Measurements from ENCODE around the gene FAM124A. TPM values are rescaled to one million over a fixed set of nuclear protein-coding genes. Genes with fewer than 3 reads are reported as not detected.

The FAM124A gene
- total RNA-seq, 2 donors from 2014 or later: 0.29 TPM; not detected in 1

GRCh38 chr13:51201886-51202285 is 20.3 kb upstream of the FAM124A start:
- no peak overlapping the region for H3K4me3 Mint-ChIP-seq
- DNase-seq: no peak
- no peaks in the 10 kb centered on the region for H3K9me3 ChIP-seq (ENCODE audit: control insufficient read depth, low read length, poor library complexity, severe bottlenecking)
- no peak overlapping the region for H3K27ac Mint-ChIP-seq
- ATAC-seq: no peak
- peaks cover 27% of the 10 kb centered on the region for H3K27me3 Mint-ChIP-seq
- H3K36me3 Mint-ChIP-seq (ENCODE audit: low read depth): no peaks in the 10 kb centered on the region
- peaks cover 2% of the 10 kb centered on the region for H3K4me1 Mint-ChIP-seq

- Mint-ChIP-seq H3K36me3 (ENCODE audit: low read depth) (no peaks in the 10 kb centered on the region), H3K27me3 (peaks cover 29% of the 10 kb centered on the region), H3K4me1 (peaks cover 2% of the 10 kb centered on the region), H3K27ac (no peak overlapping the region), H3K4me3 (no peak overlapping the region)
- ATAC-seq: no peak
- H3K9me3 ChIP-seq (ENCODE audit: control insufficient read depth, low read length, poor library complexity, severe bottlenecking): no peaks in the 10 kb centered on the region
- DNase-seq: no peak
Observed at GRCh38 chr13:51202477-51203046, 19.6 kb upstream of the FAM124A start.

- no peak overlapping the region for H3K27ac Mint-ChIP-seq
- no peak for DNase-seq
- H3K36me3 Mint-ChIP-seq (ENCODE audit: low read depth): no peaks in the 10 kb centered on the region
- H3K27me3 Mint-ChIP-seq: peaks cover 67% of the 10 kb centered on the region
- ATAC-seq: no peak
- H3K9me3 ChIP-seq (ENCODE audit: control insufficient read depth, low read length, poor library complexity, severe bottlenecking): peaks cover 4% of the 10 kb centered on the region
- no peak overlapping the region for H3K4me3 Mint-ChIP-seq
- H3K4me1 Mint-ChIP-seq: peaks cover 2% of the 10 kb centered on the region
Observed at GRCh38 chr13:51206584-51206983, 15.6 kb upstream of the FAM124A start.

- Mint-ChIP-seq H3K27me3 (peaks cover 80% of the 10 kb centered on the region), H3K27ac (no peak overlapping the region), H3K4me1 (peaks cover 2% of the 10 kb centered on the region), H3K36me3 (ENCODE audit: low read depth) (no peaks in the 10 kb centered on the region), H3K4me3 (no peak overlapping the region)
- peaks cover 4% of the 10 kb centered on the region for H3K9me3 ChIP-seq (ENCODE audit: control insufficient read depth, low read length, poor library complexity, severe bottlenecking)
- no peak for DNase-seq
- ATAC-seq: no peak
Observed at GRCh38 chr13:51207881-51208280, 14.3 kb upstream of the FAM124A start.

- no peak overlapping the region for H3K27ac Mint-ChIP-seq
- no peak overlapping the region for H3K4me3 Mint-ChIP-seq
- H3K9me3 ChIP-seq (ENCODE audit: control insufficient read depth, low read length, poor library complexity, severe bottlenecking): peaks cover 4% of the 10 kb centered on the region
- H3K27me3 Mint-ChIP-seq: peaks cover 81% of the 10 kb centered on the region
- H3K36me3 Mint-ChIP-seq (ENCODE audit: low read depth): no peaks in the 10 kb centered on the region
- no peak for ATAC-seq
- no peak for DNase-seq
- H3K4me1 Mint-ChIP-seq: no peaks in the 10 kb centered on the region
Observed at GRCh38 chr13:51208716-51209115, 13.5 kb upstream of the FAM124A start.

- H3K27me3 Mint-ChIP-seq: peaks cover 87% of the 10 kb centered on the region
- ATAC-seq (no peak), DNase-seq (no peak)
- no peaks in the 10 kb centered on the region for H3K4me1 Mint-ChIP-seq
- no peaks in the 10 kb centered on the region for H3K36me3 Mint-ChIP-seq (ENCODE audit: low read depth)
- no peak overlapping the region for H3K27ac Mint-ChIP-seq
- no peak overlapping the region for H3K4me3 Mint-ChIP-seq
- peaks cover 4% of the 10 kb centered on the region for H3K9me3 ChIP-seq (ENCODE audit: control insufficient read depth, low read length, poor library complexity, severe bottlenecking)
Observed at GRCh38 chr13:51211910-51212309, 10.3 kb upstream of the FAM124A start.

- H3K4me3 Mint-ChIP-seq: no peak overlapping the region
Observed at GRCh38 chr13:51212758-51213157, 9.4 kb upstream of the FAM124A start.

GRCh38 chr13:51213173-51213728 is 8.9 kb upstream of the FAM124A start:
- H3K4me1 Mint-ChIP-seq: no peaks in the 10 kb centered on the region
- peaks cover 4% of the 10 kb centered on the region for H3K9me3 ChIP-seq (ENCODE audit: control insufficient read depth, low read length, poor library complexity, severe bottlenecking)
- H3K4me3 Mint-ChIP-seq: no peak overlapping the region
- ATAC-seq (no peak), DNase-seq (no peak)
- H3K36me3 Mint-ChIP-seq (ENCODE audit: low read depth): no peaks in the 10 kb centered on the region
- no peak overlapping the region for H3K27ac Mint-ChIP-seq
- peaks cover 89% of the 10 kb centered on the region for H3K27me3 Mint-ChIP-seq

More at GRCh38 chr13:51212758-51213157, 9.4 kb upstream of the FAM124A start:
- no peaks in the 10 kb centered on the region for H3K36me3 Mint-ChIP-seq (ENCODE audit: low read depth)
- no peak overlapping the region for H3K27ac Mint-ChIP-seq
- DNase-seq (no peak), ATAC-seq (no peak)
- H3K4me1 Mint-ChIP-seq: no peaks in the 10 kb centered on the region
- peaks cover 90% of the 10 kb centered on the region for H3K27me3 Mint-ChIP-seq
- H3K9me3 ChIP-seq (ENCODE audit: control insufficient read depth, low read length, poor library complexity, severe bottlenecking): peaks cover 4% of the 10 kb centered on the region

GRCh38 chr13:51218626-51219025 is 3.6 kb upstream of the FAM124A start:
- ATAC-seq: no peak
- H3K27ac Mint-ChIP-seq: no peak overlapping the region

GRCh38 chr13:51220706-51221105 is 1.5 kb upstream of the FAM124A start:
- peaks cover 4% of the 10 kb centered on the region for H3K36me3 Mint-ChIP-seq (ENCODE audit: low read depth)
- ATAC-seq: no peak
- peaks cover 68% of the 10 kb centered on the region for H3K27me3 Mint-ChIP-seq

More at GRCh38 chr13:51218626-51219025, 3.6 kb upstream of the FAM124A start:
- no peaks in the 10 kb centered on the region for H3K9me3 ChIP-seq (ENCODE audit: control insufficient read depth, low read length, poor library complexity, severe bottlenecking)
- peaks cover 2% of the 10 kb centered on the region for H3K4me1 Mint-ChIP-seq
- H3K4me3 Mint-ChIP-seq: no peak overlapping the region
- DNase-seq: no peak
- H3K27me3 Mint-ChIP-seq: peaks cover 70% of the 10 kb centered on the region
- H3K36me3 Mint-ChIP-seq (ENCODE audit: low read depth): no peaks in the 10 kb centered on the region

GRCh38 chr13:51221108-51221507 is 1.1 kb upstream of the FAM124A start:
- DNase-seq (no peak), ATAC-seq (no peak)
- Mint-ChIP-seq H3K27me3 (peaks cover 71% of the 10 kb centered on the region), H3K27ac (no peak overlapping the region), H3K4me3 (peak overlapping the region; percentile 79), H3K4me1 (peaks cover 7% of the 10 kb centered on the region), H3K36me3 (ENCODE audit: low read depth) (peaks cover 4% of the 10 kb centered on the region)
- H3K9me3 ChIP-seq (ENCODE audit: control insufficient read depth, low read length, poor library complexity, severe bottlenecking): no peaks in the 10 kb centered on the region

More at GRCh38 chr13:51220706-51221105, 1.5 kb upstream of the FAM124A start:
- H3K4me1 Mint-ChIP-seq: peaks cover 6% of the 10 kb centered on the region
- no peak for DNase-seq
- no peak overlapping the region for H3K27ac Mint-ChIP-seq
- H3K4me3 Mint-ChIP-seq: no peak overlapping the region
- H3K9me3 ChIP-seq (ENCODE audit: control insufficient read depth, low read length, poor library complexity, severe bottlenecking): no peaks in the 10 kb centered on the region

GRCh38 chr13:51221674-51222036 is 543 bp upstream of the FAM124A start:
- H3K9me3 ChIP-seq (ENCODE audit: control insufficient read depth, low read length, poor library complexity, severe bottlenecking): no peaks in the 10 kb centered on the region
- no peak overlapping the region for H3K27ac Mint-ChIP-seq
- peaks cover 73% of the 10 kb centered on the region for H3K27me3 Mint-ChIP-seq
- peak overlapping the region; percentile 79 for H3K4me3 Mint-ChIP-seq
- H3K4me1 Mint-ChIP-seq: peaks cover 7% of the 10 kb centered on the region
- H3K36me3 Mint-ChIP-seq (ENCODE audit: low read depth): peaks cover 4% of the 10 kb centered on the region
- DNase-seq (no peak), ATAC-seq (no peak)

GRCh38 chr13:51222686-51223559 is 725 bp downstream of the FAM124A start:
- peaks cover 7% of the 10 kb centered on the region for H3K4me1 Mint-ChIP-seq
- no peak for DNase-seq
- H3K9me3 ChIP-seq (ENCODE audit: control insufficient read depth, low read length, poor library complexity, severe bottlenecking): no peaks in the 10 kb centered on the region
- ATAC-seq: no peak
- peak overlapping the region; percentile 76 for H3K4me3 Mint-ChIP-seq
- peaks cover 4% of the 10 kb centered on the region for H3K36me3 Mint-ChIP-seq (ENCODE audit: low read depth)
- H3K27me3 Mint-ChIP-seq: peaks cover 71% of the 10 kb centered on the region
- H3K27ac Mint-ChIP-seq: no peak overlapping the region

All from T-helper 17 cell (primary cell).